Hepatic stellate cell (primary cell): ENCODE results near the gene TMEFF2.

Source experiments
- DNase-seq: peaks from one replicate; pipeline ENCODE4 v3.0.0; 2011; ENCODE audit warnings: low spot score

TMEFF2 gene

DNA sequence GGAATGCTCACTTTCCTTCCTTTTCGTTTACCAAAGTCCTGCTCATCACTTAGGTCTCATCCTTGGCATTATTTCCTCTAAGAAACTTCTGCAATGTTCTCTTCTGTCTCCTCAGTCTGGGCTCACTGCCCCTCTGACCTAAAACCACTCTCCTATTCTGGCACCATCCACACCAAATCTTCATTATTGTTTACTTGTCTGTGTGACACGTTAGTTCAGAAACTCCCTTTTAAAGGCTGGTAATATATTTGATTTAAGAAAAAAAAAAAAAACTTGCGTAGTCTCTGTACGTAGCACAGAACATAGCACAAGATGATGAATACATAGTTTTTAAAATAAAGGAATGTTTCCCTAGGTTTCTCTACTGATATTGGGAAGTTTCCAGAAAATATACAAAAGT is 229.0 kb downstream of the TMEFF2 start:
- no peak for DNase-seq

DNA sequence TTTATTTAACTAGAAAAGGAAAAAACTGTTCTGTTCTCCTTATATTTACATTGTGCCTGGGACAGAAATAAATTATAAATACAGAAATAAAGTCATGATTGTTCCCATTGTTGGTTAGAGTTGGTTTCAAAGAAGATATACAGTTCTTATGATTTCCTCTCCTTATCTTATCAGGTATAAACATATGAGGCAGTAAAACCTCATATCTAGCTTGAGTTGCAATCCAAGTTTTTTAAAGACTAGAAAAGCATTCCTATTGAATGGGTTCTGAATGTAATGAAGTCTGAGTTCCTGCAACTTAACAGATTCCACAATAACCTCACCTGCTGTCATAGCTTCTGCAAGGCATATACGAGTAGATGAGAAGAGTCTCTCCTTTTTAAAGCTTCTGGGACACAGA is 233.2 kb downstream of the TMEFF2 start:
- no peak for DNase-seq

DNA sequence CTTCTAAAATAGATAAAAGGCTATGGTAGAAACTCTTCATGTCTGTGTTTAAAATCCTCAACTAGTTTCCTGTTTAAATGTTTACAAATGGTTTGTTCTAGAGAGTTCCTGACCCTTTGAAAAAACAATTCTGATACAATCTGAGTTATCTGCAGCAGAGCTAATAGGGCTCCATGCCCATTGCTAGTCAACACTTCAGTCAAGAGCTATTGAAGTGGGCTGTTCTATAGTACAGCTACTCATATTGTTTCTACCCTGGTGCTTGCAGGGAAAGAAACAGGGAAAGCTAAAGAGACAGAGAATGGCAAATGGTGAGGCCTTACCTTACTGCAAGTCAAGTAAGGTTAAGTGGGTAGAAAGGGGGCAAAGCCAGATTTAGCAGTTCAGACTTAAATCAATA is 235.5 kb downstream of the TMEFF2 start:
- DNase-seq, result no peak

DNA sequence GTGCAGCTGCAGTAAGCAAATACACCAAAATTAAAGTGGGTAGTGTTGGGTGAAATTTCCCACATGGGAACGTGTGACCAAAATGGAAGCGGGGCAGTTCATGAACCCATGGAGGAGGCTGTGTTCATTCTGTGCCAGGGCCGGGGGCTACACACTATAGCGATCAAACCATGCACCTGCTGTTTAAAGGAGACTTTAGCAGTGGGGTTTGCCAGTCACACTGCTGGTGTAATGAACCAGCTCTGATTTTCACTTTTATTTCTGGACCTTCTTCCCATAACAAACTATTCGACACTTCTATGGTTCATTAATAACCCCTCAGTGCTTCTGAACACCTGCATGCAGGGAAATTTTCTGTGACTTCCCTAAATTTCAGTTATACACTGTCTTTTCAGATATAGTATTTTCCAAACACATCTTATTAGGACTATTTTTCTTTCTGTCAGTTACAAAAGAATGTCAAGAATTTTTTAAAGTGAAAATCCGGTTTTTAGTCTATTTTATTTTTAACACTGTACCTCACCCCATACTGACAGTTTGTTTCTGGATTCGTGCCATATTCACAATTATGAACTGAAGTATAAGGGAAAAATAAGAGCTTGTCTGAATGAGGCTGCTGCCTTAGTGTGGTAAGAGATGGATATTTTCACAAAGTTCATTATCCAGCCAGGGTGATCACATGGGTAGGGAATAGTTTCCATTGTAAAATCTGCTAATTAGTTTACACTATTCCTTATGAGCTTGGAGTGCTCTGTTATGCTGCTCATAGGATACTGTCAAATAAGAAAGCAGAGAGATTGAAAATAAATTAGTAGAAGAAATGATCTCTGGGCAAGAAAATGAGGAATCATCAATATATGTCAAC is 236.5 kb downstream of the TMEFF2 start:
- no peak for DNase-seq

DNA sequence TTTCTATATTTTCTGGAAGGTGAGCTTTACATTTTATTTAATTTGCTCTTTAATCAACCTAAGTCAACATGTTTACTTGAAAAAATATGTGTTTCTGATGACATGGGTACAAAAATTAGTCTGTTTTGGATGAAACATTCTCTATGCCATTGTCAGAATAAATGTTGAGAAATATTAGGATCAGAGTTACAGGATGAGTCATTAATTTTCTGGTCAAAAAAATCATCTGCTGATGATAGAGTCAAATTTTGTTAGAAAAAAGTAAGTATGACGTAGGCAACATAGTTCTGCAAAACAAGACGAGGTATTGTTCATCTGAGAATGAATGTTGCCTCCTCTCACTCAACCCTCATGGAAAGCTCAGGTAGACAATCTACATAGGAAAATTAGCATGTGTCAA is 240.3 kb downstream of the TMEFF2 start:
- DNase-seq, result no peak

DNA sequence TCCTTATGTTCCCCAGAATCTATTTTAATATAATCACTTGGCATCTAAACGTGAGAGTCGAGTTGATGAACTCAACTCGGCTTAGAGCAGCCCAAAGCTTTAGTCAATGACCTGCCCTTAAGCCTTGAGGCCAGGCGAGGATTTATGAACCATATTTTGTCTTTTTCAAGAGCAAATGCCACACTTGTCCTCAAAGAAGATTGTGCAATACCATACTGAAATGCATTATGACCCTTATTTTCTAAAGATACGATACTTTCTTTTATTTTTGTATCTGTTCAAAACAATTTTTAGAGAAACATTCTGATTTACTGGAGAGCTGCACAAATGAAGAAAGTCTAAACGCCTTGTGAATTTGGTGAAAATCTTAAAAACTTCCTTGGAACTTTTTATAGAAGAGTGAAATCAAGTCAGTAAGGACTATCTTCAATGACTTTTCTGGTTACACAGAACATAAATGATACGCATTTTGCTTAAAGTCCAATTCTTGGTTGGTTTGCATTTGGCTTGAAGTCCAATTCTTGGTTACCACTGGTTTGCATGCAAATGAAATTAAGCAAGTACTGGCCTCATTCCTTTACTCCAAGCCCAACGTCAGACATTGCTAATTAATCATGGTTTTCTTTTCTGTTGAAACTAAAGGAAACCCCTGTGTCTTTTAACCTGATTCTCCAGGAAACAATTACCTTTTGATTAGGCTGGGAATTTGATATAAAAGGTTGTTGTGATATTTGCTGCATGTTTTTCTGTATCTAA is 242.0 kb downstream of the TMEFF2 start:
- no peak for DNase-seq

DNA sequence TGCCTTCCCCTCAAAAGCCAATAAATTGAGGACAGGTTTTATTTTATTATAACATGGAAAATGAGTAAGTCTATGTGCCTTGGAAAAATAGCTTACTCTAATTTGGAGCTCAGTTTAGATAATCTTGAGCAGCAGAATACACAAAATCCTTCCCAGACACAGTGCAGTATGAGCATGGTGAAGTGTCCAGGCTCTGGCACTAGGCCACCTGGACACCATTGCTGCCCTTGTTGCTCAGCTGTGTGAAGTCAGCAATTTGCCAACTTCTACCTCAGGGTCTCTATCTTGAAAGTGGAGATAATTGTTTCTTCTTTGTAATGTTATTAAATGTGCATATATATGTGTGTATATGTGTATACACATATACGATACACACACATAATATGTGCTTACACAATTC is 242.9 kb downstream of the TMEFF2 start:
- DNase-seq, result no peak

DNA sequence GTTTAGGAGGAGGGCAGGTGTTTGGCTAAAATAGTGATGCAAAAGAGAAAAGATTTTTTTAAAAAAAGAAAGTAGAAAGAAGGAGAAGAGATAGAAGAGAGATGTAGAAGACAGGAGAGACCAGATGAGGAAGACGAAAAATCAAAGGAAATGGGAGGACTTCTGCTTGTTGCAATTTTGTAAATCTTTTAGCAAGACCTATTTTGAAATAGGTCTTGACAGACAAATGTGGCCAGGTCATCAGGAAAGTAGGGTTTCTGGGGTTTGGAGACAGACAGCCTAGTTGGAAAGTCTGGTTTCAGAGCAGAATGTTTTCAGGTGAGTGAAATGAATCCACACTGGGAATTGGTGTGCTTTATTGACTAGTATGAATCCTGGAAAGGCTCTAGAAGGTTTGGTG is 243.4 kb downstream of the TMEFF2 start:
- DNase-seq, result no peak

DNA sequence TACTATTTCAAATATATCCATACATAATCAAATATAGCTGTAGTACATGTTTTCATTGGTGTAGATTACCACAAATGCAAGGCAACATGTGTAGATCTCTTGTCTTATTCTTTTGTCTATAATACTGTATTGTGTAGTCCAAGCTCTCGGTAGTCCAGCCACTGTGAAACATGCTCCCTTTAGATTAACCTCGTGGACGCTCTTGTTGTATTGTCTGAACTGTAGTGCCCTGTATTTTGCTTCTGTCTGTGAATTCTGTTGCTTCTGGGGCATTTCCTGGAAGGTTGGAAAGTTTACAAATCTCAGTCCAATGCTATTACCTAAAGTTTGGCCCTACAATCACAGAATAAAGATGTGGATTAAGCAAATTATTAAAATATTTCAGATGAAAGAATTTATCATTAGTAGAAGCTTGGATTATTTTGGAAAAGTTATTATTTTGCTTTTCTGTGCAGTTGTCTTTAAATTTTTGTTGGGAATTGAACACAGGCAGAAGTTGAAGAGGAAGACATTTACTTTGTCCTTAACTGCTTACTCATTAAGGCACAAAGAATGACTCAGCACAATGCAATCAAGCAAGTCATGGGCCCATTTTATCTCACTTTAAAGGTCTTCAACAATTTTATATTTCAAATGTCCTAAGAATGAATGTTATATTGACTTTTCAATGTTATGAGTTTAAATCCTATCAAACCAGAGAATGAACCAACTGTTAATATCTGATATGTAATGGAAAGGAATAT is 244.4 kb downstream of the TMEFF2 start:
- DNase-seq, result no peak

DNA sequence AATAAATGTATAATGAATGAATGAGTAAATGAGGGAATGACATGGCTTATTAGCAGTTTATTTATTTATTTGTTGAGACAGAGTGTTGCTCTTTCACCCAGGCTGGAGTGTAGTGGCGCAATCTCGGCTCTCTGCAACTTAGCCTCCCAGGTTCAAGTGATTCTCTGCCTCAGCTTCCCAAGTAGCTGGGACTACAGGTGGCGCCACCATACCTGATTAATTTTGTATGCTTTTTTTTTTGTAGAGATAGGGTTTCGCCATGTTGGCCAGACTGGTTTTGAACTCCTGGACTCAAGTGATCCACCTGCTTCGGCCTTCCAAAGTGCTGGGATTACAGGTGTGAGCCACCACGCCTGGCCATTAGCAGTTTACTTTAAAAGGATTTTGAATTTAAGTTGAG is 247.5 kb downstream of the TMEFF2 start:
- no peak for DNase-seq

DNA sequence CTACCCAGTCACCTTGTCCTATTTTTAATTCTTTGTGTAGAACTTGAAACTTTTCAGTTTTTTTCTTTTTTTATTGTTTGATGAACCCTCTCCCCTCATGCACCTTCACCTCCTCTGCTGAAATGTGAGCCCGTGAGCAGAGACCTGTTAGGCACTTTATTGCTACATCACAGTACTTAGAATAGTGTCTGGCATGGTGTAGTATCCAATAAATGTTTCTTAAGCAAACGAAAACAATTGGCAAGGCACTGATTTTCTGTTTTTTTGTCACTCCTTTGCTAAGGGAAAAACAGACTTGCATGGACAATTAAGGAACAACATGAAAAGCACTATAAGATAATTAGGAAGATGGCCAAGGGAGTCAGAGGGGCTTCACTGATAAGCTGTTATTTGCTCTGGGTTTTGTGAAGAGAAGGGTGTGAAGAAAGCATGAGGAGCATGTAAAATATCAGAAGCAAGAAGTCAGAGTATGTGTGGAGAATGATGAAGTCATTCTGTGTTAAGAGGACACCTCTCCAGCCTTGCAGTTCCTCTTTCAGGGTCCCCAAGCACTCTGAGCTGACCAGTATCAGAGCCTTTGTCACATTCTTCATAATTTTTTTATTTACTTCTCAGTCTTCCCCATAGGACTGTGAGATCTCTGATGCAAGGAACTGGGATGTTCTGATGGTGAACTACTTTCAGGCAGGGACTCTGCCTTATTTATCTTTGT is 248.1 kb downstream of the TMEFF2 start:
- DNase-seq, result no peak

DNA sequence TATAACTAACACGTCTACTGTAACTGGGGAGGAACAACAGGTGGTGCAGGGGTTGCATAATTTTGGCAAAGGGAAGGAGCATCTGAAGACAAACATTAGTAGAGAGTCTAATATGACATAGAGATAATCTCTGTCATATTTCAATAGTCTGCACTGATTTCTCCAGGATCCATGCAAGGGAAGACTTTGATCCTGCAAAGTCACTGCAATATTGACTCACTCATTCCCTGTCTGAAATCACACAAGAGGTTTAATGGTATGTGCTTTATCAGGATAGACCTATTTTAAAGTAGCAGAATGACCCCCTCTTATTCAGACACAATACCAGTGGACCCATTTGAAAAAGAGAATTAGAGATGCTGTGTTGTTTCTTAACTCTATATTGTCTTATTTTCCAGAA is 249.1 kb downstream of the TMEFF2 start:
- no peak for DNase-seq

DNA sequence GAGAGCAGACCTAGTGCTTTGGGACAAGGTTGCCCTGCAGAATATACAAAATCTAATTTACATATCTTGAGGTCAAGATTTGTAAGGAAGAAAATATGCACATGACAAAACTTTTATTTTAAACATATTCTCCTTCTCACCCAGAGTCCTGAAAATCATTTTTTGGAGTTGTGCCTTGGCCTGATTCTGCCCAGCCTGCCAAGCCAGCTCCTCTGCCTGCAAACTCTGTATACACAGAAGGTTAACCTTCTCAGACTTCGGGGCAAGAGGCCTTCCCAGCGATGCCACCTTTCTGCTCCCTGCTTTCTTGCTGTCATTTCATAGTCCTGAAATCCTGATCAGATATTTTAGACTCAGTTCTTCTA is 252.0 kb downstream of the TMEFF2 start:
- no peak for DNase-seq

DNA sequence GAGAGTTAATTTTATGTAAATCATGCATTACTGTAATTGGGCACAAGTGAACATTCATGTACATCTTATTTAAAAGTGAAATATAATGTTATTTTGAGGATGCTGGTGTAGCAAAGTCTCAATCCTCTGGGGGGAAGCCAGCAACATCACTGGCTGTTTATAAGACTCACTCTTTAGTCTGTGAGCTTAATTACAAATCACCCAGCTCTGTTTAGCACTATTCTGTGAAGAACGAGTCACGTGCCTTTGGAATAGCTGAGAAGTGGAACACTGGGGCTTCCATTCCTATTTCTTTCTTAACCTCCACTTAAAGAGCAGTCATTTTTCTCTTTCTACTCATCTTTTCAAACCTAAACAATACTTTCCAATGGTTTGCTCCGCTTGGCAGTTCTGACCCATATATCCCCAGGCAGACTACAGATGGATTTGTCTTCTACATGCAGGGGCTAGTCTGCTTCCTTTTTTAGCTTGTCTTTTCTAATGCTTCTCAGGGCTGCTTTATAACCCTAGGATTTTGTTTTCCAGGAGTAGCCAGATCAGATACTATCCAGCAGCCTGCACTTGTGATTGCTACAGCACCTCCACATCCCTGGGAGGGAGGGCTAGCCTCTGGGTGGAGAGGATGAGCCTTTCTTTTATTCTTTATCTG is 252.5 kb downstream of the TMEFF2 start:
- DNase-seq, result no peak

DNA sequence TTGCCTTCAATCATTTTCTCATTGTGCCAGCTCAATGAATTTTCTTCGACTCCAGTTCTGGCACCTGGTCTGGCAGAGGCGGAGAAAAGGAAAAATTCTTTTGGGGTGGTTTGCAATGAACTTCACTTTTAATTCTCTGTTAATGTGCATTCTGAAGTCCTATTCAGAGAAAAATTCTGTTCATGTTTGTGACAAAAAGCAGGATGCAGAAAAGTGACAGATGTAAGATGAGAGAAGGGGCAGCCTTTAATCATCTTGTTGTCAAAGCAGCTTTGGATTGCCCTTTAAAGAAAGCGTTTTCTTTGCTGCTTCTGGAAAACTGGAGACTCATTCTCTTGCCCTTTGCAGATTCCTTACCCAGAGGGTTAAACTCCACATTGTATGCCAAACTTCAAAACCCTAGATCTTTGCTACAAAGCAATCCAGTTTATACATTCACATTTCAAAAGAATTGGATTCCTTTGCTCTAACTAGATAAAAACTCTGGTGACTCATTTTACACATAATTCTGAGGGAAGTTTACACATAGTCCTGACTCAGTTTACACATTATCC is 253.3 kb downstream of the TMEFF2 start:
- no peak for DNase-seq

DNA sequence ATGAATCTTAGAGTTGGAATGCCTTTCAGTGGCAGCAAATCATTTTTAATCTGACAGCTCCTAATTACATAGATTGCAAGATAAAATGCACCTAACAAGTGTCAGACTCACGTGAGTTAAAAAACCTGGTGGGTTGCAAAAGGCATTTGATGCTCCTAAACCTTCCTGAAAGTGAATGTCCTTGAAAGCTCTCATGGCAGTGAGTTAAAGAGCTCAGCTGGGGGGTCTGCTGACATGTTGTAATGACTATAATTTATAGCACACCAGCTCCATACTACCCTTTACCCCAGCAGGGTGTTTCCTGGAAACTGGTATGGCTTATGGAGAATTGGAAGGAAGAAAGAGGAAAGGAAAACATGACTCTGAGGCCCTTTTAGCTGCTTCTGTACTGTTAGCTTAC is 256.0 kb downstream of the TMEFF2 start:
- no peak for DNase-seq

DNA sequence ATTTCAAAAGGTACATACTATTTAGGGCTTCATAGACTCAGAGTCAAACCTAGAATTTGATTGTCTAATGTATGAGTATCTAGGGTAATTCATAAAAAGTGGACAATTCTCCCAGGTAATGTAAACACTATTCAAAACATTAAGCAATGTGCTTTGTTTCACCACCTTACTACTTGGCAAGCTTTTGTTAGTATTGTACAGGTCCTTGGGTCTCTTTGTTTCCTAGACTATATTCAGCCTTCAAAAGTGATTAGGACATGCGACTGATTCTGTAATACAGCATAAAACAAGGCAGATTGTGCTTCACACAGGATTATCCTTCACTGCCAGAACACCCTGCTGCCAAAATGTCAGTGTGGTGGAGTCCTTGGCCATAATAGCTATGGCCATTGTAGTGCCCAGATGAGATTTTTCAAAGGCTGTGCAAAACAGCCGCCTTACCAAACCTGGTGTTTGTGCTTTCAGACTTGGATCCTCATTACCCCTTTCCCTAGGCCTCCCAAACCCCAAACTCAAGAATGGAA is 257.8 kb downstream of the TMEFF2 start:
- DNase-seq, result no peak

DNA sequence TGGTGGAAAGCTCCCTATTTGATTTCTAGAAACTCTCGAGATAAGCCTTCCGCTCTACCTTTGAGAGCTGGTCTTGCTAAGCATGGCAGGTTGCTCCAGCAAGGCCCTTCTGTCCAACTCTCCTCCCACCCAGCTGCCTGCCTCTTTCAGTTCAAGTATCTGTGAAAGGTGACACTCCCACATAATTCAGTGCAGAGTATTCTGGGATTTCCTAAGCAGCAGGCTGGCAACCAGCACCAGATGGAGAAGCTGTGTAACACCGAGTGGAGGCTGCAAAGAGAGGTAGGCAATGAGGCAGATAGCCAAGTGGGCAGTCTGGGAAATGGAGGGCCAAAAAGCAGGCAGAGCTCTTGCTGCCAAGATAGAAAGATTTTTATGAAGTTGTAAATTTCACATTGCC is 259.5 kb downstream of the TMEFF2 start:
- DNase-seq, result no peak

DNA sequence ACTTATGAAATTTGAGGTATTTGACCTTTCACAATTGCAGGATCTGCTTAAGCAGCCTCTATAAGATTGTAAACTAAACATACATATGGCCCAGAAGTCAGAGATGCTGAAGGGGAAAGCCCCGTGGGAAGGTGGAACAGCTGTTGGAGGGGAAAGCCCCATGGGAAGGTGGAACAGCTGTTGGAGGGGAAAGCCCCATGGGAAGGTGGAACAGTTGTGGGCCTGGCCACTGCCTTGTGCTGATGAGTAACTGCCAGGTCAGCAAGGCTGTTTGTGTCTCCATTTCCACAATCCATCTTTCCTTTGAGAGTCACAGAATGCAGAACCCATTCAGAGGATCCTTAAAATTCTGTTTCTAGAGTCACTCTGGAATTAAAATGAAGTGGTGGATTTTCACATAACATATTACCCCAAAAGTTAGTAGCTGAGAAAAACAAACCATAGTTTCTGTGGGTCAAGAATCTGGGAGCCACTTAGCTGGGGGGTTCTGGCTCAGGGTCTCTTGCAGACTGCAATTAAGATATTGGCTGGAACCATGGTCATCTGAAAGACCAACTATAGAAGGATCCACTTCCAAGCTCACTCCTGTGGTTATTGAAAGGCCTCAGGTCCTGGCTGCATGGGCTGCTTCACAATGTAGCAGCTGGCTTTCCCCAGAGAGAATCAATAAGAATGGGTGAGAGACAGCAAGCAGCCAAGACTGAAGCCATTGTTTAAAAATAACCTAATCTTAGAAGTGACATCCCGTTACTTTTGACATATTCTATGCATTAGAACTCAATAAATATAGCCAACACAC is 261.2 kb downstream of the TMEFF2 start:
- DNase-seq, result no peak

DNA sequence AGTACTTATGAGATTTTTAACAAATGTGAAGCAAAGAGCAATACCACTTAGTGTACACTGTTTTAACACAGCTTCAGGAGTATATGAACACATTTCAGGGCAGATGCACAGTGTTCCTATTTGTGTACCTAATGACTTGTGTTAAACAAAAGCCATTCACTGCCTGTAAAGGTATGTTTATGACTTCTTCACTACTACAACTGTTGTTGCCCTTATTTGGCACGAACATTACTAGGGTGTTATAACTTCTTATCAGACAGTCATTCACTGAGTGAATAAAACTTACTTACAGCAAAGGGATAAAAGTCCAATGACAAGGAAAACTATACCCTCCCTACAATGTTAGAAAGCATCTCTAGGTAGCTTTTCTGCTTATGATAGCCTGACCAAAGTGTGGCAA is 262.4 kb downstream of the TMEFF2 start:
- no peak for DNase-seq
